ENCODE results near the gene TAP1.

DNA sequence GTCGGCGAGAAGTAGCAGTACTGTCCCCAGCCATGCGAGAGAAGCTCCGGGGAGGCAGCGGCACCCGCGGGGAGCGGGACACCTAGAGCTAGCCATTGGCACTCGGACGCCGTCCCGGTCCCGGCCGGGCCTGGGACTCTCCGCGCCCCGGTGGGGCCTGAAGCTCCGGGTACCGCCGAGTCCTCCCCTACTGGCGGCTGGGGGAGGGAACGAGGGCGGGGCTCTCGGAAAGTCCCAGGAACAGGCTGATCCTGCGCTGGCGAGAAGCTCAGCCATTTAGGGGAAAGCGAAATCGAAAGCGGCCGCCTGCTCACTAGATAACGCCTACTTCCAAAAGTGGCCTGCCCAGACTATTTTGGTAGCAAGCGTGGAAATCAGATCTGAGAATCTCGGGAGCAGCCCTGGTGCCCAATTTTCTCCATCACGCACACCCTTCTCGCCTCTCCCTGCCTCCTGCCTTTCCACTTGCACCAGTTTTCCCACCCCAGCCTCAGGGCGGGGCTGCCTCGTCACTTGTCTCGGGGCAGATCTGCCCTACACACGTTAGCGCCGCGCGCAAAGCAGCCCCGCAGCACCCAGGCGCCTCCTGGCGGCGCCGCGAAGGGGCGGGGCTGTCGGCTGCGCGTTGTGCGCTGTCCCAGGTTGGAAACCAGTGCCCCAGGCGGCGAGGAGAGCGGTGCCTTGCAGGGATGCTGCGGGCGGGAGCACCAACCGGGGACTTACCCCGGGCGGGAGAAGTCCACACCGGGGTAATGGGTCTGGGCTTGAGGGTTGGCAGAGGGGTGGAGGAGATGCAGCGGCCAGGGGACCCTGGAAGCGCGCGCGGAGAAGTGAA, at the start of gene TAP1, which contains the start of gene PSMB9:
- TF ChIP-seq CTCF (IDR thresholded peaks at IDR 0.05; ENCODE audit: insufficient read depth, low read length, poor library complexity, severe bottlenecking) = peak; percentile 99
- TF ChIP-seq EZH2phosphoT487 (conservative IDR thresholded peaks at IDR 0.05; ENCODE audit: low read length) = no peak

All from SU-DHL-6 (cell line).